Breast epithelium (tissue), 4 donors: Measurements from ENCODE around the gene CNTNAP5. TPM values are rescaled to one million over a fixed set of nuclear protein-coding genes. Genes with fewer than 3 reads are reported as not detected.

Experiments
- DNase-seq, 2 donors: peaks; one replicate each; pipeline ENCODE4 v3.0.0-alpha.2; 2019; ENCODE audit warnings: low spot score in 2 of 2
- H3K27ac ChIP-seq, 2 donors: fragments of 200-600 bp; sonication (generic) in 1 of 2; one replicate each; pipeline ENCODE4 v1.5.1; 2016 to 2019; ENCODE audit warnings: mild to moderate bottlenecking in 1 of 2
- H3K27me3 ChIP-seq, 2 donors: fragments of 200-600 bp; sonication (generic) in 1 of 2; one replicate each; pipeline versions ENCODE4 v1.5.1 to v1.6.0; 2017 to 2019; ENCODE audit warnings: control low read depth in 1 of 2, mild to moderate bottlenecking in 1 of 2
- H3K36me3 ChIP-seq: fragments of 200-600 bp; one replicate; pipeline ENCODE4 v1.5.1; 2019
- H3K4me1 ChIP-seq, 2 donors: fragments of 200-600 bp; sonication (generic); one replicate each; pipeline ENCODE4 v1.5.1; 2016 to 2019; ENCODE audit warnings: control low read depth in 1 of 2
- H3K4me3 ChIP-seq, 3 donors: fragments of 200-600 bp; sonication (generic); 1 replicate in 2 of 3; 2 replicates in 1 of 3; pipeline ENCODE4 v1.5.1; 2016 to 2019; ENCODE audit warnings: mild to moderate bottlenecking in 3 of 3, moderate library complexity in 2 of 3
- H3K9me3 ChIP-seq, 2 donors: fragments of 200-600 bp; sonication (generic) in 1 of 2; one replicate each; pipeline ENCODE4 v1.5.1; 2016 to 2019; ENCODE audit warnings: control low read depth in 1 of 2
- POLR2A ChIP-seq: fragments of 450-650 bp; IDR thresholded peaks from one replicate; pipeline ENCODE4 v1.6.1; 2016; ENCODE audit warnings: antibody characterized with exemption, mild to moderate bottlenecking, moderate library complexity
- POLR2AphosphoS5 ChIP-seq, 3 donors: sonication (generic); formaldehyde crosslinking; IDR thresholded peaks; one replicate each; pipeline ENCODE4 v1.6.1; 2017; ENCODE audit warnings: antibody characterized with exemption in 3 of 3
- intact Hi-C: fragments of 100-400 bp; cut with DNase I; formaldehyde crosslinking; loops from one replicate; pipeline ENCODE4 v1.15.1; 2023; ENCODE audit warnings: low total_unique reads
- total RNA-seq, 3 donors: library from RNA; depleted of rRNA; stranded (reverse); fragments of >200 nt; gene quantifications; one replicate each; pipeline ENCODE4 v1.1.0, GENCODE V29; 2016
- TF ChIP-seq, protein P1 (sequence below), 3 donors: fragments of 450-650 bp; IDR thresholded peaks; one replicate each; pipeline ENCODE4 v1.5.1; 2016 to 2017; ENCODE audit warnings: antibody characterized with exemption in 3 of 3, mild to moderate bottlenecking in 3 of 3, moderate library complexity in 3 of 3

CNTNAP5 gene
- total RNA-seq, 3 donors from 2014 or later, result 0.66 TPM; not detected in 2

DNA sequence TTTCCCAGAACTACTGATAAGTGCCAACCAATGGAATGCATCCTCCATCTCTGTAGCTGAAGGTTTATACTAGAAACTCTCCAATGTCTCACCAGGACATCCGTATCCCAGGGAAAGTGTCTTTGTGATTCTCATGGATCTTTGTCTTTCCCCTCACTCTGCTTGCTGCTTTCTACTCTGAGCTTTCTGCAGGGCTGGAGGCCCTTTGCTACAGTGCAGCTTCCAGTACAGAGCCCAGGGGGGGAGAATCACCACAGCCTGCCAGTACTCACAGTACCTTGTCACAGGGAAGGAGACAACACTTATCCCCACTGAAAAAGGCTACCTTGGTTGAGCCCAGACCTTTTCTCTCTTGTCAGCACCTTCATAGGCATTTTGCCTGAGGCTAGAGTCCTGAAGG, 627.0 kb downstream of the CNTNAP5 start:
- Histone ChIP-seq H3K4me1 (no peaks in the 10 kb centered on the region), H3K27me3 (no peaks in the 10 kb centered on the region), H3K36me3 (no peaks in the 10 kb centered on the region), H3K9me3 (no peaks in the 10 kb centered on the region), H3K4me3 (no peak overlapping the region), H3K27ac (no peak overlapping the region)
- TF ChIP-seq POLR2A (no peak), POLR2AphosphoS5 (IDR thresholded peaks at IDR 0.05) (no peak)
- TF ChIP-seq, protein P1, sequence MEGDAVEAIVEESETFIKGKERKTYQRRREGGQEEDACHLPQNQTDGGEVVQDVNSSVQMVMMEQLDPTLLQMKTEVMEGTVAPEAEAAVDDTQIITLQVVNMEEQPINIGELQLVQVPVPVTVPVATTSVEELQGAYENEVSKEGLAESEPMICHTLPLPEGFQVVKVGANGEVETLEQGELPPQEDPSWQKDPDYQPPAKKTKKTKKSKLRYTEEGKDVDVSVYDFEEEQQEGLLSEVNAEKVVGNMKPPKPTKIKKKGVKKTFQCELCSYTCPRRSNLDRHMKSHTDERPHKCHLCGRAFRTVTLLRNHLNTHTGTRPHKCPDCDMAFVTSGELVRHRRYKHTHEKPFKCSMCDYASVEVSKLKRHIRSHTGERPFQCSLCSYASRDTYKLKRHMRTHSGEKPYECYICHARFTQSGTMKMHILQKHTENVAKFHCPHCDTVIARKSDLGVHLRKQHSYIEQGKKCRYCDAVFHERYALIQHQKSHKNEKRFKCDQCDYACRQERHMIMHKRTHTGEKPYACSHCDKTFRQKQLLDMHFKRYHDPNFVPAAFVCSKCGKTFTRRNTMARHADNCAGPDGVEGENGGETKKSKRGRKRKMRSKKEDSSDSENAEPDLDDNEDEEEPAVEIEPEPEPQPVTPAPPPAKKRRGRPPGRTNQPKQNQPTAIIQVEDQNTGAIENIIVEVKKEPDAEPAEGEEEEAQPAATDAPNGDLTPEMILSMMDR (IDR thresholded peaks at IDR 0.05), result no peak
- no peak for DNase-seq
- intact Hi-C loops, result no loop called here

DNA sequence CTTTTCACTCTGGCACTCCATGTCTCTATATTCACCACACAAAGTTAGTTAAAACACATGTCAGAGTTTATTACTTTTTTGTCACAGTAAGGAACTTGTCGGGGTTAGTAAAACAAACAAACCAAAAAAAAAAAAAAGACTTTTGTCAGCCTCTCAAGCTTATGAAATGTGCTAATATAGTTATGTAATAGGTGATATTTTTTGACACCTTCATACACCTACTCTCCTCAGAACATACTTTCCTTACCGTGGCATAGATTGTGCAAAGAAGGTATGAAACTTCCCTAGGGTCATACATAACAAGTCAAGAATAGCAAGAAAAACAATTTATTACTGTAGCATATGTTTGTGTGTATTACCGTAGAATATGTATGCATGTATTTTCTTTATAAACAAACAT, 633.3 kb downstream of the CNTNAP5 start:
- Histone ChIP-seq H3K27me3 (no peaks in the 10 kb centered on the region), H3K36me3 (no peaks in the 10 kb centered on the region), H3K4me3 (no peak overlapping the region), H3K4me1 (no peaks in the 10 kb centered on the region), H3K27ac (no peak overlapping the region), H3K9me3 (no peaks in the 10 kb centered on the region)
- intact Hi-C loops, result no loop called here
- no peak for TF ChIP-seq POLR2A
- TF ChIP-seq, protein P1 (IDR thresholded peaks at IDR 0.05), result no peak
- no peak for TF ChIP-seq POLR2AphosphoS5 (IDR thresholded peaks at IDR 0.05)
- DNase-seq, result no peak

DNA sequence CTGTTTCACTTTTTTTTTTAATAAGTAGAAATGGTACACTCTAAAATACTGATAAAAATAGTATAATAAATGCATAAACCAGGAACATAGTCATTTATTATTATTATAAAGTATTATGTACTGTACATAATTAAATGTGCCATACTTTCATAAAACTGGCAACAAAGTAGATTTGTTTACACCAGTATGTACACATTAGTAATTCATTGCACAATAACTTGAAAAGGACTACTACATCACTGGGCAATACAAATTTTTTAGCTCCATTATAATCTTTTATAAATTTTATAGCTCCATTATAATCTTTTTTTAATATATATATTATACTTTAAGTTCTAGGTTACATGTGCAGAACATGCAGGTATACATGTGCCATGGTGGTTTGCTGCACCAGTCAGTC, 636.5 kb downstream of the CNTNAP5 start:
- Histone ChIP-seq H3K27ac (no peak overlapping the region), H3K4me1 (no peaks in the 10 kb centered on the region), H3K27me3 (no peaks in the 10 kb centered on the region), H3K4me3 (no peak overlapping the region), H3K36me3 (no peaks in the 10 kb centered on the region), H3K9me3 (no peaks in the 10 kb centered on the region)
- intact Hi-C loops, result no loop called here
- TF ChIP-seq POLR2A (no peak), POLR2AphosphoS5 (IDR thresholded peaks at IDR 0.05) (no peak)
- TF ChIP-seq, protein P1 (IDR thresholded peaks at IDR 0.05), result no peak
- DNase-seq, result no peak

DNA sequence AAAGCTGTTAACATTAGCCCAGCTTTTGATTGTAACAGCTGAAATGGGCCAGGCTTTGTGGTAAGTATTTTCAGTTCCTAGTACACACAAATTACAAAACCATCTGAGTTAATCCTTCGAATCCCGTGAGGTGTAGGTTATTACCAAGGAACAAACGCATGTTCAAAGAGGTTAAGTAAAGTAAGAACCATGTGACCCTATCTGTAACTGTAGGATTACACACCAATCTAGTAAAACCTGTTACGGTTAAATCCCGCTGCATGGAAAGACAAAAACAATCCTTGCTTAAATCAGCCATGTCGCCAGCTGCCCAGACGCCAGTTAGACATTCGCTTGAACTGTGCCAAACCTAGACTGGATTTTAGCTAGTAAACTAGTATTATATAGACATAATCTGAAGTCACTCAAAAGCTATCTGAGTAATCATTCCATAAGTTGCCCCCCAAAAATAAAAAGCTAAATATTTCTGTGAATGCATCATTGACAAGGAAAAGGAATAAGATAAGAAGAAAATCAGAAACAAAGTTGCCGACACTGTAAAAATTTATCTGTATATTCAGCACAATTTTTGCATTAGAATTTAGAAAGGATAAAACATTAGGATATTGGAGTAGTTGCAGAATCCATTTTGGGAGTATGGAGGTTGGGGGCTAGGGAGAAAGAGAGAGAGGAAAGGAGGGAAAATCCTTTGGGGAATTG, 638.0 kb downstream of the CNTNAP5 start:
- intact Hi-C loops, result no loop called here
- DNase-seq, result no peak
- Histone ChIP-seq H3K4me3 (no peak overlapping the region), H3K4me1 (no peaks in the 10 kb centered on the region), H3K27ac (no peak overlapping the region), H3K36me3 (no peaks in the 10 kb centered on the region), H3K9me3 (no peaks in the 10 kb centered on the region), H3K27me3 (no peaks in the 10 kb centered on the region)
- TF ChIP-seq, protein P1 (IDR thresholded peaks at IDR 0.05), result no peak
- TF ChIP-seq POLR2AphosphoS5 (IDR thresholded peaks at IDR 0.05) (no peak), POLR2A (no peak)

DNA sequence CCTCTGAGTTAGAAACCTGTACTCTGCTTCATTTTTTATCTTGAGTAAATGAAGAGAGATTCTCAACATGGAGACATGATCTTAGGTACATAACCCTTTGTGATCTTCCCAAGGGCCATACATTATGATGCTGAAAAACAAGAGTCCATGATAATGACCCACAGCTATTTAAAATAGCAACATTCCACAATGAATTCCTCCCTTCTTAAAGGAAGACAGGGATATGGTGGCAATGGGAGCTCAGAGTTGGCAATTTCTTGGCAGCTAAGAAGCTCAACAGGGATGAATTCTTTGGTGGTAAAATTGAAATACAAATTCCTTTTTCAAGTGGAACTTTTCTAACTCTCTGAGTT, 638.5 kb downstream of the CNTNAP5 start:
- DNase-seq, result no peak
- H3K4me3 ChIP-seq, result no peak overlapping the region
- intact Hi-C loops, result no loop called here
- no peak for TF ChIP-seq POLR2A
- TF ChIP-seq POLR2AphosphoS5 (IDR thresholded peaks at IDR 0.05), result no peak
- TF ChIP-seq, protein P1 (IDR thresholded peaks at IDR 0.05), result no peak
- no peak overlapping the region for H3K27ac ChIP-seq
- no peaks in the 10 kb centered on the region for H3K4me1 ChIP-seq
- H3K27me3 ChIP-seq, result no peaks in the 10 kb centered on the region
- no peaks in the 10 kb centered on the region for H3K9me3 ChIP-seq
- no peaks in the 10 kb centered on the region for H3K36me3 ChIP-seq
